Osteoblast (primary cell): Measurements from ENCODE around the gene TMEM63B. TPM values are rescaled to one million over a fixed set of nuclear protein-coding genes. Genes with fewer than 3 reads are reported as not detected.
"Not testable (repeated sequence)": the region's sequence is repeated elsewhere in the genome, so short reads cannot be mapped to it uniquely, and the experiment has no call there.

ENCODE experiments used
- DNase-seq: peaks from one replicate; pipeline ENCODE4 v3.0.0; 2011; ENCODE audit warnings: low spot score, mixed read lengths; ENCODE audit not compliant: insufficient read length; ENCODE audit errors: missing footprints
- H2AFZ ChIP-seq: 2 replicates; pipeline ENCODE4 v1.6.0; 2011; ENCODE audit warnings: mild to moderate bottlenecking, low read length
- H3K27ac ChIP-seq: 2 replicates; pipeline ENCODE4 v1.5.1; 2011; ENCODE audit warnings: mild to moderate bottlenecking, low read depth, low read length, moderate library complexity
- H3K27me3 ChIP-seq: 2 replicates; pipeline ENCODE4 v1.6.0; 2012; ENCODE audit warnings: mild to moderate bottlenecking, control low read depth, inconsistent platforms, low read length, moderate library complexity; ENCODE audit not compliant: insufficient read depth
- H3K36me3 ChIP-seq: 2 replicates; pipeline ENCODE4 v1.5.1; 2011; ENCODE audit warnings: mild to moderate bottlenecking, low read length, control low read depth, moderate library complexity; ENCODE audit not compliant: insufficient read depth
- H3K4me1 ChIP-seq: 2 replicates; pipeline ENCODE4 v1.5.1; 2011; ENCODE audit warnings: mild to moderate bottlenecking, low read length, control low read depth, moderate library complexity; ENCODE audit not compliant: insufficient read depth
- H3K4me2 ChIP-seq: 2 replicates; pipeline ENCODE4 v1.6.0; 2011; ENCODE audit warnings: mild to moderate bottlenecking, low read length; ENCODE audit not compliant: insufficient read depth
- H3K4me3 ChIP-seq: fragments of 200-600 bp; sonication (generic); 3 replicates; pipeline ENCODE4 v1.5.1; 2012; ENCODE audit warnings: mild to moderate bottlenecking, low read length, inconsistent platforms; ENCODE audit not compliant: insufficient read depth
- H3K79me2 ChIP-seq: 2 replicates; pipeline ENCODE4 v1.6.0; 2012; ENCODE audit warnings: mild to moderate bottlenecking, low read length, control low read depth, inconsistent platforms; ENCODE audit not compliant: insufficient read depth
- H3K9me3 ChIP-seq: 2 replicates; pipeline ENCODE4 v1.5.1; 2011; ENCODE audit warnings: low read depth, low read length, control low read depth
- H4K20me1 ChIP-seq: 2 replicates; pipeline ENCODE4 v1.6.0; 2012; ENCODE audit warnings: mild to moderate bottlenecking, low read length, control low read depth; ENCODE audit not compliant: insufficient read depth
- CTCF ChIP-seq: IDR thresholded peaks from 2 replicates; pipeline ENCODE4 v1.5.1; 2011; ENCODE audit warnings: mild to moderate bottlenecking, low read depth, low read length, moderate library complexity; ENCODE audit errors: extremely low read depth
- total RNA-seq: library from RNA; depleted of rRNA; stranded (reverse); fragments of >200 nt; gene quantifications from 2 replicates; pipeline ENCODE4 v1.2.3, GENCODE V29; 2012

The TMEM63B gene
- total RNA-seq, 1 donor = 36.6 TPM

DNA sequence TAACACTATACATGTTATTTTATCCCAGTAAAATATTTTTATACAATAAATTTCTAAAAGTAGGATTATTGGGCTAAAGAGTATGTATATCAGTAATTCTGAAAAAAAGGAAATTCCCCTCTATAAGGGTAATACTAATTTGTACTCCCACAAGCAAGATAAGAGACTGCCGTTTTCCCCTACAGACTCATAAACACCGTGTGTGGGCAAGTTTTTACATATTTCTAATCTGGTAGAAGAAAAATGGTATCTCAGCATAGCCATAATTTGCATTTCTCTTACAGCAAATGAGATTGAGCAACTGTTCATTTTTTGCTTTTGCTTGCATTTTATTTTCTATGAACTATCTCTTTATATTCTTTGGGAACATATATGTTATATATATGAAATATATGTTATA, 63.4 kb downstream of the TMEM63B start:
- H3K27me3 ChIP-seq = peaks cover 6% of the 10 kb centered on the region
- H3K4me1 ChIP-seq = no peaks in the 10 kb centered on the region
- no peak overlapping the region for H3K4me2 ChIP-seq
- no peak for DNase-seq
- no peaks in the 10 kb centered on the region for H3K79me2 ChIP-seq
- no peak overlapping the region for H3K4me3 ChIP-seq
- TF ChIP-seq CTCF = no peak
- H2AFZ ChIP-seq = no peak overlapping the region
- no peaks in the 10 kb centered on the region for H4K20me1 ChIP-seq
- H3K9me3 ChIP-seq = no peaks in the 10 kb centered on the region
- H3K36me3 ChIP-seq = no peaks in the 10 kb centered on the region
- no peak overlapping the region for H3K27ac ChIP-seq

- no peak overlapping the region for H3K27ac ChIP-seq
- H3K9me3 ChIP-seq = no peaks in the 10 kb centered on the region
- H3K36me3 ChIP-seq = no peaks in the 10 kb centered on the region
- H3K4me1 ChIP-seq = no peaks in the 10 kb centered on the region
- H3K79me2 ChIP-seq = no peaks in the 10 kb centered on the region
- DNase-seq = no peak
- peak overlapping the region; percentile 51 for H2AFZ ChIP-seq
- H3K27me3 ChIP-seq = peaks cover 6% of the 10 kb centered on the region
- no peak overlapping the region for H3K4me3 ChIP-seq
- no peaks in the 10 kb centered on the region for H4K20me1 ChIP-seq
- no peak for TF ChIP-seq CTCF
- peak overlapping the region; percentile 58 for H3K4me2 ChIP-seq
Measured at GRCh38 chr6:44192428-44193041, 65.2 kb downstream of the TMEM63B start.

DNA sequence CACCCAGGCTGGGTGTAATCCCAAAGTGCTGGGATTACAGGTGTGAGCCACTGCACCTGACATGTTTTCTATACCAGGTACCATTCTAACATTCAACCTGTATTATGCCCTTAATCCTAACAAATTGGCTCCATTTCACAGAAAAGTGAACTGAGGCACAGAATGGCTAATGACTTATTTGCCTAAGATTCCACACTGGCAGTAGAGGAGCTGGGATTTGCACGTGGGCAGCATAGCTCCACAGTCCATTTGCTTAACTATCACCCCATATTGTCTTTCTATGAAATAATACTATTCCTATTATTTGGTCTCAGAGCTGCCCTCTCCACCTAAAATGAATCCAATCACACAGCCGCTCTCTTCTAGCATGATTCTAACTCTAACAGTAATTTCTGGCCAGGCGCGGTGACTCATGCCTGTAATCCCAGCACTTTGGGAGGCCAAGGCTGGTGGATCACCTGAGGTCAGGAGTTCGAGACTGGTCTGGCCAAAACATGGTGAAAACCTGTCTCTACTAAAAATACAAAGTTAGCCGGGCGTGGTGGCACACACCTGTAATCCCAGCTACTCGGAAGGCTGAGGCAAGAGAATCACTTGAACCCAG, 66.1 kb downstream of the TMEM63B start:
- H3K79me2 ChIP-seq = no peaks in the 10 kb centered on the region
- no peak for DNase-seq
- H3K36me3 ChIP-seq = no peaks in the 10 kb centered on the region
- no peak overlapping the region for H3K27ac ChIP-seq
- no peak overlapping the region for H3K4me3 ChIP-seq
- H2AFZ ChIP-seq = no peak overlapping the region
- peaks cover 6% of the 10 kb centered on the region for H3K27me3 ChIP-seq
- no peaks in the 10 kb centered on the region for H4K20me1 ChIP-seq
- no peaks in the 10 kb centered on the region for H3K9me3 ChIP-seq
- H3K4me1 ChIP-seq = no peaks in the 10 kb centered on the region
- H3K4me2 ChIP-seq = no peak overlapping the region
- TF ChIP-seq CTCF = no peak

DNA sequence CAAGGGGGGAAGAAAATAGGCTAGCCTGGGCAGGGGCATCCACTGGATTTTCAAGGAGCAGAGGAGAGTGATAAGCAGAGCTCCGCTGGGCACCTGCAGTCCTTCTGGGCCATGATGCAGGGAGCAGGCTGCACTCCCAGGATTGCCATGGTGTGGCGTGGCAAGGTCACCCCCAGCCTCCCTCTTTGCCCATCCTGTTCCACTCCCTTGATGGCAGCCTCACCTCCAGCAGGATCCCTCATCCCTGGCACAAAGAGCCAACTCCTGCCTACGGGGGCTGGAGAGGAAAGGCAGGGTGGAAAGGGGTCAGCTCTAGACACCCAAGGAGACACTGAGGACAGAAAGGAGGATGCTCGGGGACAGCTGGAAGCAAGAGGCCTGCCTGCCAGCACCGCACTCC, 67.0 kb downstream of the TMEM63B start:
- Histone ChIP-seq H3K4me1 (no peaks in the 10 kb centered on the region), H3K27me3 (peaks cover 4% of the 10 kb centered on the region)

GRCh38 chr6:44196351-44196750, 69.0 kb downstream of the TMEM63B start:
- H3K36me3 ChIP-seq, H3K27me3 ChIP-seq, H3K4me3 ChIP-seq, H3K9me3 ChIP-seq, H3K4me1 ChIP-seq, H4K20me1 ChIP-seq, H3K4me2 ChIP-seq, H3K79me2 ChIP-seq, H2AFZ ChIP-seq, H3K27ac ChIP-seq, DNase-seq: not testable (repeated sequence)

More for the DNA sequence above, 67.0 kb downstream of the TMEM63B start:
- Histone ChIP-seq H2AFZ (no peak overlapping the region), H3K79me2 (no peaks in the 10 kb centered on the region), H3K27ac (no peak overlapping the region), H4K20me1 (no peaks in the 10 kb centered on the region), H3K4me2 (no peak overlapping the region), H3K36me3 (no peaks in the 10 kb centered on the region), H3K9me3 (no peaks in the 10 kb centered on the region), H3K4me3 (no peak overlapping the region)
- TF ChIP-seq CTCF = no peak
- no peak for DNase-seq
